Liver (tissue), 9 donors: Measurements from ENCODE around the gene RGS7. TPM values are rescaled to one million over a fixed set of nuclear protein-coding genes. Genes with fewer than 3 reads are reported as not detected.
"Not testable (repeated sequence)": the region's sequence is repeated elsewhere in the genome, so short reads cannot be mapped to it uniquely, and the experiment has no call there.

Source experiments
- DNase-seq: peaks from one replicate; pipeline ENCODE4 v3.0.0-alpha.2; 2017; ENCODE audit warnings: low spot score
- H3K27ac ChIP-seq, 2 donors: one replicate each; pipeline ENCODE4 v1.7.0; 2013; ENCODE audit warnings: inconsistent platforms in 2 of 2, low read length in 2 of 2, control low read depth in 1 of 2, low read depth in 1 of 2, mild to moderate bottlenecking in 1 of 2
- H3K27me3 ChIP-seq, 4 donors: one replicate each; pipeline versions ENCODE4 v1.6.1 to v1.7.0; 2013; ENCODE audit warnings: low read length in 3 of 4, inconsistent platforms in 1 of 4, mild to moderate bottlenecking in 1 of 4, moderate library complexity in 1 of 4; ENCODE audit not compliant: control insufficient read depth in 4 of 4, insufficient read depth in 4 of 4
- H3K36me3 ChIP-seq, 4 donors: one replicate each; pipeline versions ENCODE4 v1.6.1 to v1.7.0; 2013; ENCODE audit warnings: low read length in 3 of 4, mild to moderate bottlenecking in 3 of 4, low read depth in 1 of 4, moderate library complexity in 1 of 4; ENCODE audit not compliant: control insufficient read depth in 4 of 4, insufficient read depth in 3 of 4
- H3K4me1 ChIP-seq, 4 donors: one replicate each; pipeline versions ENCODE4 v1.6.1 to v1.7.0; 2013; ENCODE audit warnings: low read length in 3 of 4, mild to moderate bottlenecking in 3 of 4, moderate library complexity in 1 of 4; ENCODE audit not compliant: control insufficient read depth in 4 of 4, insufficient read depth in 4 of 4
- H3K4me3 ChIP-seq, 3 donors: one replicate each; pipeline versions ENCODE4 v1.6.1 to v1.7.0; 2013; ENCODE audit warnings: low read length in 3 of 3, control low read depth in 1 of 3, low read depth in 1 of 3, mild to moderate bottlenecking in 1 of 3
- H3K9ac ChIP-seq, 2 donors: one replicate each; pipeline ENCODE4 v1.7.0; 2013; ENCODE audit warnings: low read length in 2 of 2, mild to moderate bottlenecking in 2 of 2, moderate library complexity in 2 of 2, control low read depth in 1 of 2, low read depth in 1 of 2
- H3K9me3 ChIP-seq, 4 donors: one replicate each; pipeline versions ENCODE4 v1.6.1 to v1.7.0; 2013; ENCODE audit warnings: low read length in 3 of 4; ENCODE audit not compliant: control insufficient read depth in 4 of 4
- ATF3 ChIP-seq: IDR thresholded peaks from 2 replicates; pipeline ENCODE4 v1.6.1; 2016; ENCODE audit warnings: antibody characterized with exemption
- CTCF ChIP-seq: fragments of 150-350 bp; IDR thresholded peaks from 2 replicates; pipeline ENCODE4 v1.5.1; 2017; ENCODE audit warnings: improper control_type of control experiment, low read depth, low read length; ENCODE audit not compliant: missing input control
- EGR1 ChIP-seq, 2 donors: IDR thresholded peaks; 2 replicates each; pipeline ENCODE4 v1.6.1; 2016 to 2018; ENCODE audit warnings: antibody characterized with exemption in 2 of 2, low read depth in 2 of 2
- FOXA1 ChIP-seq: IDR thresholded peaks from 2 replicates; pipeline ENCODE4 v1.6.1; 2016; ENCODE audit warnings: antibody characterized with exemption
- FOXA2 ChIP-seq: IDR thresholded peaks from 2 replicates; pipeline ENCODE4 v1.6.1; 2016; ENCODE audit warnings: antibody characterized with exemption
- GABPA ChIP-seq, 2 donors: IDR thresholded peaks in 1 of 2; conservative IDR thresholded peaks in 1 of 2; 2 replicates each; pipeline ENCODE4 v1.6.1; 2016; ENCODE audit warnings: antibody characterized with exemption in 2 of 2, mild to moderate bottlenecking in 1 of 2, moderate library complexity in 1 of 2
- HNF4A ChIP-seq, 2 donors: conservative IDR thresholded peaks; 2 replicates each; pipeline ENCODE4 v1.6.1; 2016; ENCODE audit warnings: antibody characterized with exemption in 2 of 2, mild to moderate bottlenecking in 2 of 2
- HNF4G ChIP-seq: IDR thresholded peaks from 2 replicates; pipeline ENCODE4 v1.6.1; 2016; ENCODE audit warnings: antibody characterized with exemption
- JUND ChIP-seq, 2 donors: IDR thresholded peaks; 2 replicates each; pipeline ENCODE4 v1.6.1; 2016; ENCODE audit warnings: antibody characterized with exemption in 2 of 2
- MAX ChIP-seq: IDR thresholded peaks from 2 replicates; pipeline ENCODE4 v1.6.1; 2016; ENCODE audit warnings: antibody characterized with exemption
- NR2F2 ChIP-seq: IDR thresholded peaks from 2 replicates; pipeline ENCODE4 v1.6.1; 2016; ENCODE audit warnings: antibody characterized with exemption
- RAD21 ChIP-seq, 2 donors: IDR thresholded peaks; 2 replicates each; pipeline ENCODE4 v1.6.1; 2016; ENCODE audit warnings: antibody characterized with exemption in 2 of 2, mild to moderate bottlenecking in 2 of 2
- REST ChIP-seq: IDR thresholded peaks from 2 replicates; pipeline ENCODE4 v1.6.1; 2016; ENCODE audit warnings: antibody characterized with exemption, mild to moderate bottlenecking
- RXRA ChIP-seq, 2 donors: IDR thresholded peaks; 2 replicates each; pipeline ENCODE4 v1.6.1; 2017 to 2018; ENCODE audit warnings: antibody characterized with exemption in 2 of 2, mild to moderate bottlenecking in 1 of 2
- SP1 ChIP-seq: IDR thresholded peaks from 2 replicates; pipeline ENCODE4 v1.6.1; 2018; ENCODE audit warnings: antibody characterized with exemption, mild to moderate bottlenecking
- TAF1 ChIP-seq: conservative IDR thresholded peaks from 2 replicates; pipeline ENCODE4 v1.6.1; 2016; ENCODE audit warnings: antibody characterized with exemption, mild to moderate bottlenecking
- YY1 ChIP-seq: IDR thresholded peaks from 2 replicates; pipeline ENCODE4 v1.6.1; 2016; ENCODE audit warnings: antibody characterized with exemption, mild to moderate bottlenecking
- ZBTB33 ChIP-seq: IDR thresholded peaks from 2 replicates; pipeline ENCODE4 v1.6.1; 2016; ENCODE audit warnings: antibody characterized with exemption
- WGBS: extraction: QIAGEN DNeasy Blood & Tissue Kit; methylation state at CpG from one replicate; pipeline ENCODE4 v1.1.7; 2013; 5-methylcytosine and 5-hydroxymethylcytosine counted together
- polyA plus RNA-seq, 2 donors: library from polyadenylated mRNA; stranded (reverse) in 1 of 2; unstranded in 1 of 2; fragments of 200-250 nt in 1 of 2; fragments of >200 nt in 1 of 2; fragmentation: Nextera tagmentation in 1 of 2; extraction: Ambion mirVana in 1 of 2; gene quantifications; one replicate each; pipeline versions ENCODE4 v1.2.1 to v1.2.3, GENCODE V29; 2013 to 2015
- total RNA-seq, 2 donors: library from RNA; depleted of rRNA; stranded (reverse); fragments of >200 nt; gene quantifications; one replicate each; pipeline ENCODE4 v1.2.3, GENCODE V29; 2014
- donor health status: healthy.
- donor health status: healthy.
- donor health status: healthy.
- donor health status: healthy.
- donor health status: healthy.

Gene RGS7
- total and polyA plus RNA-seq, 4 donors, result 0.05 to 0.18 TPM; not detected in 2

- H3K9me3 ChIP-seq, H3K27ac ChIP-seq, DNase-seq, H3K27me3 ChIP-seq, H3K4me3 ChIP-seq, H3K4me1 ChIP-seq, H3K36me3 ChIP-seq, H3K9ac ChIP-seq: not testable (repeated sequence)
- 89% methylated on average over 6 of the region's 6 CpGs for WGBS
These were observed 474.2 kb downstream of the RGS7 start for GRCh38 chr1:240882656-240883308.

- no peak overlapping the region for H3K9ac ChIP-seq
- no peaks in the 10 kb centered on the region for H3K27me3 ChIP-seq
- WGBS, result 80% methylated on average over 1 of the region's 1 CpG
- DNase-seq, result no peak
- H3K4me1 ChIP-seq, result no peaks in the 10 kb centered on the region
- no peaks in the 10 kb centered on the region for H3K36me3 ChIP-seq
- H3K4me3 ChIP-seq, result no peak overlapping the region
- peaks cover 0 to 6% (median 1%) of the 10 kb centered on the region in 4 donors for H3K9me3 ChIP-seq
- H3K27ac ChIP-seq, result no peak overlapping the region
- TF ChIP-seq CTCF (no peak), SP1 (no peak), MAX (no peak), ATF3 (no peak), NR2F2 (no peak), RAD21 (IDR thresholded peaks at IDR 0.05) (no peak), EGR1 (IDR thresholded peaks at IDR 0.05; ENCODE audit: low read depth in 2 of 2) (no peak), GABPA (IDR thresholded peaks at IDR 0.05 in 1 of 2, conservative IDR thresholded peaks at IDR 0.05 in 1 of 2) (no peak), JUND (IDR thresholded peaks at IDR 0.05) (no peak), HNF4A (conservative IDR thresholded peaks at IDR 0.05) (no peak), FOXA1 (no peak), TAF1 (no peak), REST (no peak), YY1 (no peak), RXRA (IDR thresholded peaks at IDR 0.05) (no peak), ZBTB33 (no peak), HNF4G (no peak), FOXA2 (no peak)
These were observed 478.4 kb downstream of the RGS7 start for GRCh38 chr1:240878631-240879030.
